T-cell (primary cell): ENCODE data around the gene EXOC4. TPM values are rescaled to one million over a fixed set of nuclear protein-coding genes. Genes with fewer than 3 reads are reported as not detected.
A peak's percentile ranks its signal among the peaks of the same experiment; 100 is the strongest.

Source experiments
- ATAC-seq, 4 experiments: fragments of 200-7000 bp in 3 of 4; fragments of 150-1000 bp in 1 of 4; cut with Tn5 transposase; replicated peaks in 1 of 4; 1 replicate in 3 of 4; 2 replicates in 1 of 4; pipeline ENCODE4 v1.10.0; 2021; ENCODE audit warnings: moderate library complexity in 3 of 4, mild to moderate bottlenecking in 2 of 4, moderate number of reproducible peaks in 1 of 4
- CTCF ChIA-PET, 2 donors: fragments of 300-600 bp; sonication (Branson Sonifier 250); formaldehyde crosslinking; loops; one replicate each; lab custom pipeline; 2022; ENCODE audit warnings: antibody characterized with exemption in 2 of 2; lab: Charles Lee
- POLR2A ChIA-PET, 2 donors: fragments of 300-600 bp; sonication (Branson Sonifier 250); formaldehyde crosslinking; loops; one replicate each; lab custom pipeline; 2022; ENCODE audit warnings: antibody characterized with exemption in 2 of 2; lab: Charles Lee
- DNase-seq, 35 experiments: peaks; one replicate each; pipeline versions ENCODE4 v3.0.0 to v3.0.0-alpha.2; 2013 to 2023
- H3K27ac ChIP-seq: one replicate; pipeline ENCODE4 v1.5.1; 2013; ENCODE audit warnings: low read length
- H3K27me3 ChIP-seq, 2 experiments: replicated peaks in 1 of 2; 1 replicate in 1 of 2; 2 replicates in 1 of 2; pipeline versions ENCODE4 v1.6.1 to v1.7.0; 2013; ENCODE audit warnings: low read length in 1 of 2, mixed read lengths in 1 of 2; ENCODE audit not compliant: control insufficient read depth in 2 of 2, insufficient read depth in 2 of 2; ENCODE audit errors: extremely low read depth in 1 of 2
- H3K36me3 ChIP-seq, 2 donors: 1 replicate in 1 of 2; 2 replicates in 1 of 2; pipeline versions ENCODE4 v1.6.1 to v1.7.0; 2013; ENCODE audit warnings: low read length in 1 of 2; ENCODE audit not compliant: control insufficient read depth in 2 of 2, insufficient read depth in 1 of 2; ENCODE audit errors: extremely low read depth in 1 of 2
- H3K4me1 ChIP-seq, 2 experiments: 1 replicate in 1 of 2; 2 replicates in 1 of 2; pipeline versions ENCODE4 v1.6.1 to v1.7.0; 2013; ENCODE audit warnings: low read length in 2 of 2, mixed read lengths in 1 of 2; ENCODE audit not compliant: insufficient read depth in 2 of 2, control insufficient read depth in 1 of 2; ENCODE audit errors: extremely low read depth in 1 of 2
- H3K4me3 ChIP-seq, 2 donors: 1 replicate in 1 of 2; 2 replicates in 1 of 2; pipeline versions ENCODE4 v1.5.1 to v1.7.0; 2013; ENCODE audit warnings: mild to moderate bottlenecking in 2 of 2, low read length in 1 of 2, moderate library complexity in 1 of 2; ENCODE audit not compliant: control insufficient read depth in 1 of 2; ENCODE audit errors: extremely low read depth in 1 of 2
- H3K9me3 ChIP-seq: 2 replicates; pipeline ENCODE4 v1.7.0; 2013
- H3K27ac Mint-ChIP-seq, 2 donors: one replicate each; pipeline ENCODE4 v1.8.0; 2020 to 2021; ENCODE audit warnings: mild to moderate bottlenecking in 2 of 2, mixed read lengths in 2 of 2
- H3K27me3 Mint-ChIP-seq, 2 donors: one replicate each; pipeline ENCODE4 v1.8.0; 2021 to 2022; ENCODE audit warnings: mixed read lengths in 2 of 2
- H3K36me3 Mint-ChIP-seq: one replicate; pipeline ENCODE4 v1.8.0; 2021; ENCODE audit warnings: mixed read lengths
- H3K4me1 Mint-ChIP-seq, 3 donors: one replicate each; pipeline ENCODE4 v1.8.0; 2020 to 2022; ENCODE audit warnings: mixed read lengths in 3 of 3, mild to moderate bottlenecking in 1 of 3
- H3K4me3 Mint-ChIP-seq, 3 donors: one replicate each; pipeline ENCODE4 v1.8.0; 2020 to 2022; ENCODE audit warnings: mild to moderate bottlenecking in 3 of 3, mixed read lengths in 3 of 3, moderate library complexity in 3 of 3
- H3K9me3 Mint-ChIP-seq, 3 donors: one replicate each; pipeline ENCODE4 v1.8.0; 2020 to 2022; ENCODE audit warnings: mixed read lengths in 3 of 3
- WGBS: methylation state at CpG from one replicate; pipeline ENCODE4 v1.1.5; 2013; ENCODE audit warnings: missing lambda C conversion rate; ENCODE audit not compliant: insufficient coverage; 5-methylcytosine and 5-hydroxymethylcytosine counted together
- total RNA-seq, 35 experiments: library from RNA in 6 of 35; stranded (reverse) in 6 of 35; fragments of 120-200 nt in 1 of 35; gene quantifications; one replicate each; pipeline versions ENCODE4 v1.2.1 to v1.2.4 and lab custom pipeline; 2013 to 2026

EXOC4 gene
- total RNA-seq, 5 donors from 2014 or later (not counting 1 experiment from before 2014, with no cell fraction given), result 58.2 to 108 (median 64.8) TPM

- no peaks in the 10 kb centered on the region for H3K4me1 Mint-ChIP-seq
- H3K9me3 Mint-ChIP-seq, result no peaks in the 10 kb centered on the region
- CTCF ChIA-PET, result no interaction called here
- Histone ChIP-seq H3K9me3 (no peaks in the 10 kb centered on the region), H3K27me3 (no peaks in the 10 kb centered on the region), H3K4me3 (no peak overlapping the region), H3K27ac (no peak overlapping the region), H3K4me1 (no peaks in the 10 kb centered on the region), H3K36me3 (peaks cover 0 to 3% of the 10 kb centered on the region in 2 donors)
- POLR2A ChIA-PET, result no interaction called here
- H3K27me3 Mint-ChIP-seq, result no peaks in the 10 kb centered on the region
- H3K4me3 Mint-ChIP-seq, result no peak overlapping the region
- DNase-seq, result no peak
- WGBS, result no CpG with 5 or more reads among the region's 3 CpGs
- no peak overlapping the region for H3K27ac Mint-ChIP-seq
- no peak for ATAC-seq
- peaks cover 43% of the 10 kb centered on the region for H3K36me3 Mint-ChIP-seq
These were observed 762.1 kb downstream of the EXOC4 start for GRCh38 chr7:134014935-134015334.

- Mint-ChIP-seq H3K36me3 (peaks cover 31% of the 10 kb centered on the region), H3K4me1 (no peaks in the 10 kb centered on the region), H3K27me3 (no peaks in the 10 kb centered on the region), H3K4me3 (no peak overlapping the region), H3K9me3 (no peaks in the 10 kb centered on the region), H3K27ac (no peak overlapping the region)
- Histone ChIP-seq H3K4me3 (no peak overlapping the region), H3K27ac (no peak overlapping the region), H3K4me1 (no peaks in the 10 kb centered on the region), H3K9me3 (no peaks in the 10 kb centered on the region), H3K36me3 (no peaks in the 10 kb centered on the region), H3K27me3 (no peaks in the 10 kb centered on the region)
- WGBS, result 100% methylated on average over 2 of the region's 4 CpGs
- CTCF ChIA-PET, result interaction anchor here (0.6 to 0.8 kb wide), 3 partner anchors 14 to 300 kb away, joined by 3 to 5 read pairs (median 3); no protein-coding TSS in a partner anchor
- peak in 1 of 35 experiments; percentile 7 for DNase-seq
- POLR2A ChIA-PET, result no interaction called here
- ATAC-seq, result no peak
These were observed 763.5 kb downstream of the EXOC4 start for GRCh38 chr7:134016223-134016941.

GRCh38 chr7:134016942-134017303 lies 764.0 kb downstream of the EXOC4 start:
- CTCF ChIA-PET, result no interaction called here
- no peaks in the 10 kb centered on the region for H3K27me3 Mint-ChIP-seq
- ATAC-seq, result no peak
- Histone ChIP-seq H3K9me3 (no peaks in the 10 kb centered on the region), H3K4me1 (no peaks in the 10 kb centered on the region), H3K4me3 (no peak overlapping the region), H3K36me3 (no peaks in the 10 kb centered on the region), H3K27me3 (no peaks in the 10 kb centered on the region), H3K27ac (no peak overlapping the region)
- H3K27ac Mint-ChIP-seq, result no peak overlapping the region
- peaks cover 27% of the 10 kb centered on the region for H3K36me3 Mint-ChIP-seq
- no peaks in the 10 kb centered on the region for H3K9me3 Mint-ChIP-seq
- no peak overlapping the region for H3K4me3 Mint-ChIP-seq
- DNase-seq, result no peak
- no peaks in the 10 kb centered on the region for H3K4me1 Mint-ChIP-seq
- no CpG with 5 or more reads among the region's 3 CpGs for WGBS
- POLR2A ChIA-PET, result no interaction called here

GRCh38 chr7:134018306-134018705 lies 765.4 kb downstream of the EXOC4 start:
- WGBS, result 89% methylated on average over 3 of the region's 3 CpGs
- no peak for DNase-seq
- Mint-ChIP-seq H3K27me3 (no peaks in the 10 kb centered on the region), H3K4me1 (no peaks in the 10 kb centered on the region), H3K27ac (no peak overlapping the region), H3K9me3 (no peaks in the 10 kb centered on the region), H3K4me3 (no peak overlapping the region), H3K36me3 (peaks cover 20% of the 10 kb centered on the region)
- Histone ChIP-seq H3K27ac (no peak overlapping the region), H3K9me3 (no peaks in the 10 kb centered on the region), H3K4me3 (no peak overlapping the region), H3K36me3 (no peaks in the 10 kb centered on the region), H3K27me3 (no peaks in the 10 kb centered on the region), H3K4me1 (no peaks in the 10 kb centered on the region)
- no peak for ATAC-seq
- ChIA-PET POLR2A (no interaction called here), CTCF (no interaction called here)

GRCh38 chr7:134019251-134019650 lies 766.4 kb downstream of the EXOC4 start:
- POLR2A ChIA-PET, result no interaction called here
- H3K4me3 Mint-ChIP-seq, result no peak overlapping the region
- Histone ChIP-seq H3K9me3 (no peaks in the 10 kb centered on the region), H3K4me3 (no peak overlapping the region), H3K27me3 (no peaks in the 10 kb centered on the region), H3K27ac (no peak overlapping the region), H3K36me3 (no peaks in the 10 kb centered on the region), H3K4me1 (no peaks in the 10 kb centered on the region)
- no peaks in the 10 kb centered on the region for H3K4me1 Mint-ChIP-seq
- no peaks in the 10 kb centered on the region for H3K27me3 Mint-ChIP-seq
- CTCF ChIA-PET, result no interaction called here
- DNase-seq (no peak), ATAC-seq (no peak)
- WGBS, result no CpG with 5 or more reads among the region's 2 CpGs
- peaks cover 25% of the 10 kb centered on the region for H3K36me3 Mint-ChIP-seq
- no peak overlapping the region for H3K27ac Mint-ChIP-seq
- H3K9me3 Mint-ChIP-seq, result no peaks in the 10 kb centered on the region

- H3K36me3 Mint-ChIP-seq, result peaks cover 31% of the 10 kb centered on the region
These were observed 769.0 kb downstream of the EXOC4 start for GRCh38 chr7:134021836-134022235.

More at GRCh38 chr7:134021836-134022235, 769.0 kb downstream of the EXOC4 start:
- CTCF ChIA-PET, result interaction anchor here in 1 of 2 donors (0.6 to 1.0 kb wide), 2 partner anchors 790 to 1430 kb away, joined by 3 read pairs; no protein-coding TSS in a partner anchor
- Mint-ChIP-seq H3K27ac (no peak overlapping the region), H3K4me3 (no peak overlapping the region), H3K27me3 (no peaks in the 10 kb centered on the region), H3K9me3 (no peaks in the 10 kb centered on the region), H3K4me1 (no peaks in the 10 kb centered on the region)
- Histone ChIP-seq H3K9me3 (no peaks in the 10 kb centered on the region), H3K4me3 (no peak overlapping the region), H3K36me3 (no peaks in the 10 kb centered on the region), H3K4me1 (no peaks in the 10 kb centered on the region), H3K27ac (no peak overlapping the region), H3K27me3 (no peaks in the 10 kb centered on the region)
- DNase-seq (no peak), ATAC-seq (no peak)
- no CpG with 5 or more reads among the region's 1 CpG for WGBS
- POLR2A ChIA-PET, result no interaction called here
